CD8-positive, alpha-beta memory T cell (primary cell): ENCODE results near the gene LANCL3. TPM values are rescaled to one million over a fixed set of nuclear protein-coding genes. Genes with fewer than 3 reads are reported as not detected.

Experiments
- CTCF ChIA-PET: fragments of 350-600 bp; sonication (Branson Sonifier 250); formaldehyde crosslinking; loops from one replicate; lab custom pipeline; 2021; ENCODE audit warnings: antibody characterized with exemption; lab: Charles Lee
- POLR2A ChIA-PET: fragments of 350-600 bp; sonication (Branson Sonifier 250); formaldehyde crosslinking; loops from one replicate; lab custom pipeline; 2021; ENCODE audit warnings: antibody characterized with exemption; lab: Charles Lee
- DNase-seq, 5 donors: peaks; one replicate each; pipeline versions ENCODE4 v3.0.0 to v3.0.0-alpha.2; 2020 to 2022; ENCODE audit warnings: mixed read lengths in 1 of 5
- H3K27ac ChIP-seq: one replicate; pipeline ENCODE4 v1.7.0; 2013; ENCODE audit warnings: low read depth, mild to moderate bottlenecking, low read length, moderate library complexity
- H3K27me3 ChIP-seq: 2 replicates; pipeline ENCODE4 v1.7.0; 2013; ENCODE audit warnings: low read length, mild to moderate bottlenecking; ENCODE audit not compliant: insufficient read depth, poor library complexity, severe bottlenecking
- H3K36me3 ChIP-seq: 2 replicates; pipeline ENCODE4 v1.7.0; 2013; ENCODE audit warnings: mild to moderate bottlenecking, low read length, moderate library complexity; ENCODE audit not compliant: insufficient read depth
- H3K4me1 ChIP-seq: 2 replicates; pipeline ENCODE4 v1.7.0; 2013; ENCODE audit warnings: mild to moderate bottlenecking, low read length, moderate library complexity; ENCODE audit not compliant: insufficient read depth
- H3K4me3 ChIP-seq: 2 replicates; pipeline ENCODE4 v1.7.0; 2013; ENCODE audit warnings: mild to moderate bottlenecking, low read length
- H3K9me3 ChIP-seq: 2 replicates; pipeline ENCODE4 v1.7.0; 2013; ENCODE audit warnings: mild to moderate bottlenecking, low read length
- H3K27ac Mint-ChIP-seq, 8 donors: one replicate each; pipeline ENCODE4 v1.8.0; 2020 to 2021; ENCODE audit warnings: mixed read lengths in 8 of 8, mild to moderate bottlenecking in 6 of 8, inconsistent platforms in 3 of 8, moderate library complexity in 3 of 8
- H3K27me3 Mint-ChIP-seq, 2 donors: one replicate each; pipeline ENCODE4 v1.8.0; 2020 to 2021; ENCODE audit warnings: mixed read lengths in 2 of 2, mild to moderate bottlenecking in 1 of 2, moderate library complexity in 1 of 2
- H3K36me3 Mint-ChIP-seq, 3 donors: one replicate each; pipeline ENCODE4 v1.8.0; 2020 to 2021; ENCODE audit warnings: mixed read lengths in 3 of 3, inconsistent platforms in 1 of 3, mild to moderate bottlenecking in 1 of 3
- H3K4me1 Mint-ChIP-seq, 3 donors: one replicate each; pipeline ENCODE4 v1.8.0; 2020 to 2021; ENCODE audit warnings: mixed read lengths in 3 of 3, inconsistent platforms in 1 of 3, mild to moderate bottlenecking in 1 of 3
- H3K4me3 Mint-ChIP-seq, 7 donors: one replicate each; pipeline ENCODE4 v1.8.0; 2020 to 2021; ENCODE audit warnings: mixed read lengths in 7 of 7, mild to moderate bottlenecking in 6 of 7, moderate library complexity in 4 of 7, inconsistent platforms in 2 of 7
- H3K9me3 Mint-ChIP-seq, 5 donors: one replicate each; pipeline ENCODE4 v1.8.0; 2020 to 2022; ENCODE audit warnings: mixed read lengths in 5 of 5, mild to moderate bottlenecking in 3 of 5, moderate library complexity in 2 of 5, inconsistent platforms in 1 of 5
- polyA plus RNA-seq: library from polyadenylated mRNA; unstranded; fragments of 300-500 nt; fragmentation: Illumina TruSeq; gene quantifications from one replicate; pipeline ENCODE4 v1.2.3, GENCODE V29; 2021
- total RNA-seq, 2 experiments: library from RNA; stranded (reverse); gene quantifications; one replicate each; pipeline ENCODE4 v1.2.3, GENCODE V29; 2021

The LANCL3 gene
- total and polyA plus RNA-seq, 3 experiments from 2014 or later, result 0.37 to 0.49 (median 0.48) TPM

DNA sequence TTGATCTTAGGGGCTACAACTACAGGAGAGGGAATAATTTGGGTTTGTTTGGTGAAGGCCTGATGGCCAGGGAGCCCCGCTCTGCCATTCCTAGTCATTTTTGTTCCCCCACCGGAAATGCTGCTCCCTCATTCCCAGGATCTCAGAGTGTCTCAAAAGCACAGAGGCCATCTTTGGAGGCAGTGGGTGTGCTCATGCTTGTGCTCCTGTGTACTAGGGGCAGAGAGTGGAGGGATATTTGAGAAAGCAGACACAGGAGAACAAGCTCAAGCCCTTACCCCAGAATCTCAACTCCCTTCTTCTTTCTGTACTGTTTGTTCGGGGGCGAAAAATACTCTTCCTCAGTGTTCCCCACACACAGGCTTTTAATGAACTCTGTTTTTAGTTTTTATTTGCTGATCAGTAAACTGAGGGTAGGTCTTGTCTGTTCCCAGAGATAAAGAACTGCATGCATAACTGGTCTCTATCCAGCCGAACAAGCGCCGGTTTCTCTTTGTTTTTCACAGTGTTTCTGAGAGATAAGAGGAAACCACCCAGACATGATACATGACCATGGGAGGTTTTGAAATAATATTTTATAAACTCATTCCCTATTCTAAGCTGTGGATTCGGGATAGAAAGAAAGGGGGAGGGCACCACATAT is 81.2 kb downstream of the LANCL3 start:
- CTCF ChIA-PET, result no interaction called here
- Histone ChIP-seq H3K4me3 (no peak overlapping the region), H3K9me3 (no peaks in the 10 kb centered on the region), H3K4me1 (no peaks in the 10 kb centered on the region), H3K36me3 (no peaks in the 10 kb centered on the region), H3K27me3 (no peaks in the 10 kb centered on the region), H3K27ac (peak overlapping the region; percentile 43)
- no peak overlapping the region for H3K4me3 Mint-ChIP-seq
- H3K36me3 Mint-ChIP-seq, result no peaks in the 10 kb centered on the region
- H3K4me1 Mint-ChIP-seq, result no peaks in the 10 kb centered on the region
- POLR2A ChIA-PET, result no interaction called here
- H3K27me3 Mint-ChIP-seq, result peaks cover 0 to 2% of the 10 kb centered on the region in 2 donors
- H3K9me3 Mint-ChIP-seq, result peaks cover 0 to 7% (median 0%) of the 10 kb centered on the region in 5 donors
- DNase-seq, result no peak
- H3K27ac Mint-ChIP-seq, result no peak overlapping the region

GRCh38 chrX:37653397-37654085 is 82.1 kb downstream of the LANCL3 start:
- Mint-ChIP-seq H3K27me3 (peaks cover 0 to 2% of the 10 kb centered on the region in 2 donors), H3K9me3 (peaks cover 0 to 7% (median 0%) of the 10 kb centered on the region in 5 donors), H3K27ac (no peak overlapping the region), H3K36me3 (no peaks in the 10 kb centered on the region), H3K4me1 (no peaks in the 10 kb centered on the region), H3K4me3 (no peak overlapping the region)
- Histone ChIP-seq H3K36me3 (no peaks in the 10 kb centered on the region), H3K4me3 (no peak overlapping the region), H3K27ac (peak overlapping the region; percentile 16), H3K9me3 (no peaks in the 10 kb centered on the region), H3K27me3 (no peaks in the 10 kb centered on the region), H3K4me1 (no peaks in the 10 kb centered on the region)
- ChIA-PET CTCF (no interaction called here), POLR2A (no interaction called here)
- no peak for DNase-seq

GRCh38 chrX:37658343-37659030 is 87.0 kb downstream of the LANCL3 start:
- H3K27ac Mint-ChIP-seq, result no peak overlapping the region
- Histone ChIP-seq H3K27me3 (no peaks in the 10 kb centered on the region), H3K36me3 (no peaks in the 10 kb centered on the region), H3K4me3 (no peak overlapping the region), H3K9me3 (no peaks in the 10 kb centered on the region), H3K27ac (no peak overlapping the region), H3K4me1 (no peaks in the 10 kb centered on the region)
- ChIA-PET POLR2A (no interaction called here), CTCF (no interaction called here)
- H3K36me3 Mint-ChIP-seq, result peaks cover 0 to 6% (median 1%) of the 10 kb centered on the region in 3 donors
- peaks cover 0 to 2% of the 10 kb centered on the region in 2 donors for H3K27me3 Mint-ChIP-seq
- no peaks in the 10 kb centered on the region for H3K9me3 Mint-ChIP-seq
- no peaks in the 10 kb centered on the region for H3K4me1 Mint-ChIP-seq
- H3K4me3 Mint-ChIP-seq, result no peak overlapping the region
- DNase-seq, result no peak

DNA sequence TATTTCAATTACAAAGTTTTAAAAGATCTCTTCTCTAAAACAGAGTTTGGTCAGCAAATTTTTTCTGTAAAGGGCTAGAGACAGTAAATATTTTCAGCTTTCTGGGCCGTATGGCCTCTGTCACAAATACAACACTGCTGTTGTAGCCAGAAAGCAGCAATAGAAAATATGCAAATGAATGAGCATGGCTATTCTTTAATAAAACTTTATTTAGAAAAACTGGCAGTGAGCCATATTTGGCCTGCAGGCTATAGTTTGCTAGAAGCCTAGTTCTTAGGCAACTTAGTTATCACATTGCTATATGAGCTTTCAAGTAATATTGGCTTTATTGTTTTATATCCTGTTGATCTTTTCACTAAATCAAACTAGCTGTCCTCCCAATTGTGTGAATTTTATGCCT is 87.6 kb downstream of the LANCL3 start:
- DNase-seq, result no peak
- Mint-ChIP-seq H3K4me1 (no peaks in the 10 kb centered on the region), H3K27me3 (peaks cover 0 to 2% of the 10 kb centered on the region in 2 donors), H3K9me3 (no peaks in the 10 kb centered on the region), H3K27ac (no peak overlapping the region), H3K4me3 (no peak overlapping the region), H3K36me3 (peaks cover 0 to 6% (median 1%) of the 10 kb centered on the region in 3 donors)
- H3K4me3 ChIP-seq, result no peak overlapping the region
- H3K4me1 ChIP-seq, result no peaks in the 10 kb centered on the region
- no peak overlapping the region for H3K27ac ChIP-seq
- ChIA-PET POLR2A (no interaction called here), CTCF (no interaction called here)
- H3K27me3 ChIP-seq, result no peaks in the 10 kb centered on the region
- H3K36me3 ChIP-seq, result no peaks in the 10 kb centered on the region
- no peaks in the 10 kb centered on the region for H3K9me3 ChIP-seq

- peaks cover 0 to 1% of the 10 kb centered on the region in 2 donors for H3K27me3 Mint-ChIP-seq
- no peaks in the 10 kb centered on the region for H3K9me3 Mint-ChIP-seq
- Histone ChIP-seq H3K27ac (no peak overlapping the region), H3K4me3 (no peak overlapping the region), H3K36me3 (no peaks in the 10 kb centered on the region), H3K4me1 (no peaks in the 10 kb centered on the region), H3K9me3 (no peaks in the 10 kb centered on the region), H3K27me3 (no peaks in the 10 kb centered on the region)
- peaks cover 0 to 6% (median 1%) of the 10 kb centered on the region in 3 donors for H3K36me3 Mint-ChIP-seq
- ChIA-PET CTCF (no interaction called here), POLR2A (no interaction called here)
- H3K27ac Mint-ChIP-seq, result no peak overlapping the region
- no peaks in the 10 kb centered on the region for H3K4me1 Mint-ChIP-seq
- no peak for DNase-seq
- no peak overlapping the region for H3K4me3 Mint-ChIP-seq
Observed at GRCh38 chrX:37662181-37662580, 90.7 kb downstream of the LANCL3 start.

DNA sequence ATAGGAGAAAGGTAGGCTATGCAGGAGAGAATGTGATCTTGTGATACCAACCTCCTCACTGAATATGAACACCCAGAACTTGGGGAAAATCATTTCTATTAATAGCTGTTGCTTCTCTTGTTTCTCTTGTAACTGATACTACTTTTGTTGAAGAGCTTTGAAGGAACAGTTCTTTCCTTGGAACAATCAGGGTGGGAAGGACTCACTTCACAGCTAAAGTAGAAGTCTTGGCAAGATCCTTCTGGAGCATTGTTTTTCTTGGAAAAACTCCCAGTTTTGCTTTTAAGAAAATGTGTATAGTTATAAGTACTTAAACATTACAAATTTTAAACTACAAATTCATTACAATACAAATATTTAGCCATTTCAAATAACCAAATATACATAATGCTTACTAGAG is 95.1 kb downstream of the LANCL3 start:
- H3K36me3 ChIP-seq, result no peaks in the 10 kb centered on the region
- ChIA-PET POLR2A (no interaction called here), CTCF (no interaction called here)
- H3K4me3 ChIP-seq, result no peak overlapping the region
- peaks cover 0 to 2% of the 10 kb centered on the region in 2 donors for H3K27me3 Mint-ChIP-seq
- H3K27ac ChIP-seq, result no peak overlapping the region
- no peak overlapping the region for H3K27ac Mint-ChIP-seq
- H3K9me3 Mint-ChIP-seq, result no peaks in the 10 kb centered on the region
- peaks cover 0 to 5% (median 0%) of the 10 kb centered on the region in 3 donors for H3K36me3 Mint-ChIP-seq
- no peak for DNase-seq
- no peaks in the 10 kb centered on the region for H3K27me3 ChIP-seq
- no peak overlapping the region for H3K4me3 Mint-ChIP-seq
- no peaks in the 10 kb centered on the region for H3K4me1 ChIP-seq
- no peaks in the 10 kb centered on the region for H3K9me3 ChIP-seq
- no peaks in the 10 kb centered on the region for H3K4me1 Mint-ChIP-seq

- Mint-ChIP-seq H3K27ac (no peak overlapping the region), H3K4me3 (no peak overlapping the region), H3K9me3 (no peaks in the 10 kb centered on the region), H3K4me1 (no peaks in the 10 kb centered on the region), H3K36me3 (peaks cover 0 to 5% (median 0%) of the 10 kb centered on the region in 3 donors), H3K27me3 (peaks cover 0 to 2% of the 10 kb centered on the region in 2 donors)
- Histone ChIP-seq H3K36me3 (no peaks in the 10 kb centered on the region), H3K9me3 (no peaks in the 10 kb centered on the region), H3K4me1 (no peaks in the 10 kb centered on the region), H3K27ac (no peak overlapping the region), H3K4me3 (no peak overlapping the region), H3K27me3 (no peaks in the 10 kb centered on the region)
- CTCF ChIA-PET, result no interaction called here
- no peak for DNase-seq
- POLR2A ChIA-PET, result no interaction called here
Observed at GRCh38 chrX:37667141-37667540, 95.7 kb downstream of the LANCL3 start.

DNA sequence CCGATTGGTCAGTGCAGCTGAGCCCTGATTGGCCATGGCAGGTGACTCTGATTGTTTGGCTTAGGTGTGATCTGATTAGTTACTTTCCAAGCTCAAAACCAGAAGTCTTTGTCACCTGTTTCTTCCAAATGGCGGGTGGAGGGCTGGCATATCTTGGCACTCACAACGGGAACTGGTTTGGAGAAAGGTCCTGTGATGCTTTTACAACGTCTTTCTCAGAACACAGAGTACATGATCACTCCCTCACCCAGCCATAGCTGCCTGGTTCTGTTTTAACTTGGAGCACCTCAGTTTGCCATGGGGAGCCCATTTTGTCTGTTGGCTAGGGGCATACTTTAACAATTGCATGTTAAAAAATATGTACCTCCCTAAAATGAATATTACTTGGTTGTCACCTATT is 101.1 kb downstream of the LANCL3 start:
- H3K27ac Mint-ChIP-seq, result no peak overlapping the region
- no peaks in the 10 kb centered on the region for H3K4me1 Mint-ChIP-seq
- H3K27ac ChIP-seq, result no peak overlapping the region
- DNase-seq, result no peak
- H3K36me3 Mint-ChIP-seq, result peaks cover 0 to 1% (median 0%) of the 10 kb centered on the region in 3 donors
- no peak overlapping the region for H3K4me3 ChIP-seq
- H3K4me1 ChIP-seq, result no peaks in the 10 kb centered on the region
- ChIA-PET CTCF (no interaction called here), POLR2A (no interaction called here)
- no peaks in the 10 kb centered on the region for H3K27me3 ChIP-seq
- H3K27me3 Mint-ChIP-seq, result peaks cover 0 to 1% of the 10 kb centered on the region in 2 donors
- H3K4me3 Mint-ChIP-seq, result no peak overlapping the region
- no peaks in the 10 kb centered on the region for H3K9me3 Mint-ChIP-seq
- no peaks in the 10 kb centered on the region for H3K36me3 ChIP-seq
- H3K9me3 ChIP-seq, result no peaks in the 10 kb centered on the region
